Gastroesophageal sphincter (tissue), 4 donors: ENCODE results near the gene SLC14A1. TPM values are rescaled to one million over a fixed set of nuclear protein-coding genes. Genes with fewer than 3 reads are reported as not detected.

Experiments
- ATAC-seq: fragments of 150-250 bp; one replicate; pipeline ENCODE4 v1.9.1; 2016; ENCODE audit warnings: mild to moderate bottlenecking, moderate library complexity
- H3K27ac ChIP-seq, 4 donors: fragments of 200-600 bp; sonication (generic) in 3 of 4; 1 replicate in 3 of 4; 2 replicates in 1 of 4; pipeline ENCODE4 v1.5.1; 2016 to 2019
- H3K27me3 ChIP-seq: fragments of 200-600 bp; sonication (generic); one replicate; pipeline ENCODE4 v1.5.1; 2019
- H3K36me3 ChIP-seq, 2 donors: fragments of 200-600 bp; sonication (generic); one replicate each; pipeline ENCODE4 v1.5.1; 2019; ENCODE audit warnings: control low read depth in 1 of 2
- H3K4me1 ChIP-seq, 3 donors: fragments of 200-600 bp; sonication (generic); 1 replicate in 2 of 3; 2 replicates in 1 of 3; pipeline ENCODE4 v1.5.1; 2016 to 2019; ENCODE audit warnings: control low read depth in 2 of 3
- H3K4me3 ChIP-seq, 2 donors: fragments of 200-600 bp; sonication (generic); one replicate each; pipeline ENCODE4 v1.5.1; 2019; ENCODE audit warnings: mild to moderate bottlenecking in 1 of 2, moderate library complexity in 1 of 2
- H3K9me3 ChIP-seq, 3 donors: fragments of 200-600 bp; sonication (generic); one replicate each; pipeline ENCODE4 v1.5.1; 2017 to 2019; ENCODE audit warnings: control low read depth in 2 of 3
- CTCF ChIP-seq, 4 experiments: fragments of 200-600 bp in 2 of 4; fragments of 450-650 bp in 2 of 4; sonication (generic) in 1 of 4; IDR thresholded peaks; one replicate each; pipeline ENCODE4 v1.5.1; 2017 to 2019; ENCODE audit warnings: antibody characterized with exemption in 4 of 4, mild to moderate bottlenecking in 2 of 4, moderate library complexity in 2 of 4
- EP300 ChIP-seq: sonication (generic); formaldehyde crosslinking; IDR thresholded peaks from one replicate; pipeline ENCODE4 v1.6.1; 2017; ENCODE audit warnings: antibody characterized with exemption, mild to moderate bottlenecking
- POLR2A ChIP-seq, 2 donors: fragments of 450-650 bp; IDR thresholded peaks; one replicate each; pipeline ENCODE4 v1.6.1; 2017; ENCODE audit warnings: antibody characterized with exemption in 2 of 2, mild to moderate bottlenecking in 2 of 2, moderate library complexity in 1 of 2
- POLR2AphosphoS5 ChIP-seq: sonication (generic); formaldehyde crosslinking; IDR thresholded peaks from one replicate; pipeline ENCODE4 v1.6.1; 2017; ENCODE audit warnings: antibody characterized with exemption
- WGBS, 2 donors: methylation state at CpG; one replicate each; pipeline ENCODE4 v1.1.5; 2018; ENCODE audit warnings: low coverage in 1 of 2; 5-methylcytosine and 5-hydroxymethylcytosine counted together
- small RNA-seq, 4 donors: library from RNA; depleted of rRNA; stranded (forward); fragments of <200 nt; gene quantifications; one replicate each; pipeline ENCODE3, GENCODE V24; 2016
- total RNA-seq, 4 donors: library from RNA; depleted of rRNA; stranded (reverse); fragments of >200 nt; gene quantifications; one replicate each; pipeline ENCODE4 v1.1.0, GENCODE V29; 2016

The SLC14A1 gene
- total RNA-seq, 4 donors from 2014 or later: 0.40 to 6.6 (median 1.5) TPM

GRCh38 chr18:45801416-45802004, 77.5 kb downstream of the SLC14A1 start:
- no peaks in the 10 kb centered on the region for H3K36me3 ChIP-seq
- H3K4me1 ChIP-seq: no peaks in the 10 kb centered on the region
- TF ChIP-seq POLR2AphosphoS5: no peak
- no peak for TF ChIP-seq EP300
- no peak for TF ChIP-seq POLR2A (IDR thresholded peaks at IDR 0.05)
- no peak for TF ChIP-seq CTCF (IDR thresholded peaks at IDR 0.05)
- H3K4me3 ChIP-seq: no peak overlapping the region
- H3K27ac ChIP-seq: no peak overlapping the region
- peaks cover 0 to 17% (median 0%) of the 10 kb centered on the region in 3 donors for H3K9me3 ChIP-seq
- 100% methylated on average over 1 of the region's 1 CpG; no CpG with 5 or more reads in 1 of the 2 donors for WGBS, 2 donors
- ATAC-seq: no peak
- no peaks in the 10 kb centered on the region for H3K27me3 ChIP-seq

Small RNAs within 50 kb of the gene (small RNA-seq; reads per million reads assigned to genes)
- 0 reads per million in 4 donors for gene AC087685.1

Other genes starting within 250 kb of the SLC14A1 start
- under 1 TPM in 1 of 4 donors, not detected in 3; 0.15 TPM for gene SLC14A2, start 108.7 kb upstream of the SLC14A1 start, total RNA-seq
- gene SIGLEC15, start 101.5 kb downstream of the SLC14A1 start, total RNA-seq: under 1 TPM in 1 of 4 donors, not detected in 3; 0.52 TPM
- 10 to 100 TPM; 17.3 to 33.7 (median 28.4) TPM for gene EPG5, start 243.1 kb downstream of the SLC14A1 start, total RNA-seq